ENCODE measurements around the gene SLC22A7. TPM values are rescaled to one million over a fixed set of nuclear protein-coding genes. Genes with fewer than 3 reads are reported as not detected.

The SLC22A7 gene
- total RNA-seq, 6 experiments from 2014 or later: not detected

GRCh38 chr6:43307451-43308100, 9.5 kb downstream of the SLC22A7 start:
- no peaks in the 10 kb centered on the region for H3K36me3 Mint-ChIP-seq (ENCODE audit: low read depth)
- no peak overlapping the region for H3K4me3 Mint-ChIP-seq
- peaks cover 31% of the 10 kb centered on the region for H3K27me3 Mint-ChIP-seq (ENCODE audit: insufficient read depth)
- no peak for TF ChIP-seq CTCF (IDR thresholded peaks at IDR 0.05)
- no peak for DNase-seq
- no peak overlapping the region for H3K27ac Mint-ChIP-seq
- H3K4me1 Mint-ChIP-seq (ENCODE audit: low read depth): peaks cover 7% of the 10 kb centered on the region; the same call in 1 of the 2 replicates
- no peaks in the 10 kb centered on the region for H3K9me3 Mint-ChIP-seq

GRCh38 chr6:43308101-43308989, 10.3 kb downstream of the SLC22A7 start, which contains the start of gene CRIP3:
TSS of gene CRIP3 (minus strand) at chr6:43308826. CDS start at chr6:43308792, 34 bp downstream.
- TF ChIP-seq CTCF (IDR thresholded peaks at IDR 0.05): peak; percentile 42
- H3K4me3 Mint-ChIP-seq: peak within 1 kb of the TSS; percentile 66
- peaks cover 7% of the 10 kb centered on the region; the same call in 1 of the 2 replicates for H3K4me1 Mint-ChIP-seq (ENCODE audit: low read depth)
- H3K9me3 Mint-ChIP-seq: no peaks in the 10 kb centered on the region
- H3K27ac Mint-ChIP-seq: no peak within 1 kb of the TSS
- H3K27me3 Mint-ChIP-seq (ENCODE audit: insufficient read depth): peaks cover 34% of the 10 kb centered on the region
- DNase-seq: no peak
- no peaks in the 10 kb centered on the region for H3K36me3 Mint-ChIP-seq (ENCODE audit: low read depth)

- peaks cover 7% of the 10 kb centered on the region; the same call in 1 of the 2 replicates for H3K4me1 Mint-ChIP-seq (ENCODE audit: low read depth)
- H3K4me3 Mint-ChIP-seq: peak overlapping the region; percentile 66
- DNase-seq: no peak
- no peaks in the 10 kb centered on the region for H3K36me3 Mint-ChIP-seq (ENCODE audit: low read depth)
- no peaks in the 10 kb centered on the region for H3K9me3 Mint-ChIP-seq
- H3K27me3 Mint-ChIP-seq (ENCODE audit: insufficient read depth): peaks cover 32% of the 10 kb centered on the region
- no peak overlapping the region for H3K27ac Mint-ChIP-seq
- no peak for TF ChIP-seq CTCF (IDR thresholded peaks at IDR 0.05)
Observed at GRCh38 chr6:43308990-43309477, 11.0 kb downstream of the SLC22A7 start.

GRCh38 chr6:43310134-43310533, 12.1 kb downstream of the SLC22A7 start:
- no peak overlapping the region for H3K4me3 Mint-ChIP-seq
- no peak overlapping the region for H3K27ac Mint-ChIP-seq
- H3K9me3 Mint-ChIP-seq: no peaks in the 10 kb centered on the region
- no peaks in the 10 kb centered on the region for H3K36me3 Mint-ChIP-seq (ENCODE audit: low read depth)
- peaks cover 7% of the 10 kb centered on the region; the same call in 1 of the 2 replicates for H3K4me1 Mint-ChIP-seq (ENCODE audit: low read depth)
- TF ChIP-seq CTCF (IDR thresholded peaks at IDR 0.05): no peak
- peaks cover 32% of the 10 kb centered on the region for H3K27me3 Mint-ChIP-seq (ENCODE audit: insufficient read depth)
- no peak for DNase-seq

- no peak overlapping the region for H3K4me3 Mint-ChIP-seq
Observed at GRCh38 chr6:43310624-43311023, 12.6 kb downstream of the SLC22A7 start.

More at GRCh38 chr6:43310624-43311023, 12.6 kb downstream of the SLC22A7 start:
- Mint-ChIP-seq H3K9me3 (no peaks in the 10 kb centered on the region), H3K36me3 (ENCODE audit: low read depth) (no peaks in the 10 kb centered on the region), H3K27me3 (ENCODE audit: insufficient read depth) (peaks cover 33% of the 10 kb centered on the region), H3K4me1 (ENCODE audit: low read depth) (peaks cover 7% of the 10 kb centered on the region; the same call in 1 of the 2 replicates), H3K27ac (no peak overlapping the region)
- TF ChIP-seq CTCF (IDR thresholded peaks at IDR 0.05): no peak
- no peak for DNase-seq

Data from HFFc6 (cell line).